Measurements from ENCODE around the gene LRCH3. TPM values are rescaled to one million over a fixed set of nuclear protein-coding genes. Genes with fewer than 3 reads are reported as not detected.

LRCH3 gene
- total and polyA plus RNA-seq, 12 donors, result 7.1 to 33.2 (median 26.3) TPM

DNA sequence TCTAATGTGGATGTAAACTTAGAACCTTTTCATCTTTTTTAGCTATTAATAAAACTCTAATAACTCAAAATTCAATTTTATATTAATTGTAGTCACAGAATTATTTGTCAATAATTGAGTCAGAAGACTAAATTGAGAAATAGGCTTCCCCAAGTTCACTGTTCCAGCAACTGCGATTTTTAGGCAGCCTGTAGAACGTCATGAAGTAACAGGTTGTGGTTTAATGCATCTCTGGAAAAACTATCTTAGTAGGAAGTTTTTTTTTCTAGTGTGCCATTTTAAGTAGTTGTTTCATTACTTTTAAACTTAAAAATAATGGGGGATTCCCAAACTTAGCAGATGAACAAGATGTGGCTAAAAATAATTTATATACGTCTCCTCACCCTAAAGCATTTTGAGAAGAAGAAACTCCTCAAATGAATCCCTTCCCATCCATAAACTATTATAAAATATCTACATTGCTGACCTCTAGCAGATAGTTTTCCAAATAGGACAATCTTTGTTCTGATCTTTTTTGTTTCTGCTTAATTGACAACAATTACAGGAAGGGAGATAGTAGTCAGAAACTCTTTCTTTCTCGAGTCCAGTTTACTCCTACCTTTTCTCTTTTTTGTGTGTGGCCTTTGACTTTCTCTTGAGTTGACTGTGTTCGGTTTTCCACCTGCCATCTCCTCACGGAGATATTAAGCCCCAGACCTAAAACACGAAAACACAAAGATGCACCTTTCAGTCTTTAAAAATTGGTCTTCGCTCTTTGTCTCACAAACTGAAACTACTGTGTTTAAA is 43.1 kb downstream of the LRCH3 start:
- ATAC-seq (no peak), DNase-seq (no peak)
- TF ChIP-seq, protein P1, sequence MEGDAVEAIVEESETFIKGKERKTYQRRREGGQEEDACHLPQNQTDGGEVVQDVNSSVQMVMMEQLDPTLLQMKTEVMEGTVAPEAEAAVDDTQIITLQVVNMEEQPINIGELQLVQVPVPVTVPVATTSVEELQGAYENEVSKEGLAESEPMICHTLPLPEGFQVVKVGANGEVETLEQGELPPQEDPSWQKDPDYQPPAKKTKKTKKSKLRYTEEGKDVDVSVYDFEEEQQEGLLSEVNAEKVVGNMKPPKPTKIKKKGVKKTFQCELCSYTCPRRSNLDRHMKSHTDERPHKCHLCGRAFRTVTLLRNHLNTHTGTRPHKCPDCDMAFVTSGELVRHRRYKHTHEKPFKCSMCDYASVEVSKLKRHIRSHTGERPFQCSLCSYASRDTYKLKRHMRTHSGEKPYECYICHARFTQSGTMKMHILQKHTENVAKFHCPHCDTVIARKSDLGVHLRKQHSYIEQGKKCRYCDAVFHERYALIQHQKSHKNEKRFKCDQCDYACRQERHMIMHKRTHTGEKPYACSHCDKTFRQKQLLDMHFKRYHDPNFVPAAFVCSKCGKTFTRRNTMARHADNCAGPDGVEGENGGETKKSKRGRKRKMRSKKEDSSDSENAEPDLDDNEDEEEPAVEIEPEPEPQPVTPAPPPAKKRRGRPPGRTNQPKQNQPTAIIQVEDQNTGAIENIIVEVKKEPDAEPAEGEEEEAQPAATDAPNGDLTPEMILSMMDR (IDR thresholded peaks at IDR 0.05), result no peak
- Histone ChIP-seq H3K4me3 (no peak overlapping the region), H3K36me3 (peaks cover 0 to 100% (median 50%) of the 10 kb centered on the region in 9 donors), H3K27ac (no peak overlapping the region), H3K4me1 (no peaks in the 10 kb centered on the region), H3K9me3 (no peaks in the 10 kb centered on the region), H3K27me3 (no peaks in the 10 kb centered on the region)
- intact Hi-C loops (cut with DNase I), result no loop called here
- WGBS, 2 donors, result 92 to 93% methylated on average over 8 of the region's 8 CpGs

DNA sequence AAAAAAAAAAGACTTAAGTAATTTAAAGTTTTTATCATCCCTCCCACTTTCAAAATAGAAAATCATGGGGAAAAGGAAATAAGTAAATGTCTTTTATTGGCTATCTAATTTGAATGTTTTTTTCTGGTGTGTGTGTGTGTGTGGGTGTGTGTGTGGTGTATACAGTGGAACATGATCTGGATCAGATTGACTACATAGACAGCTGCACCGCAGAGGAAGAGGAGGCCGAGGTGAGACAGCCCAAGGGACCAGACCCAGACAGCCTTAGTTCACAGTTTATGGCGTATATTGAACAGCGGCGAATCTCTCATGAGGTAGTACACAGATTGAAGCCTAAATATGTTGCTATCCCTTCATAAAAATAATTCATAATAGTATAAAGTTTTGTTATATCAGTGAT is 44.5 kb downstream of the LRCH3 start:
- TF ChIP-seq, protein P1 (IDR thresholded peaks at IDR 0.05), result no peak
- intact Hi-C loops (cut with DNase I), result no loop called here
- Histone ChIP-seq H3K36me3 (peaks cover 0 to 100% (median 50%) of the 10 kb centered on the region in 9 donors), H3K4me1 (no peaks in the 10 kb centered on the region), H3K27me3 (no peaks in the 10 kb centered on the region), H3K4me3 (no peak overlapping the region), H3K27ac (no peak overlapping the region), H3K9me3 (no peaks in the 10 kb centered on the region)
- no peak for DNase-seq
- 92 to 95% methylated on average over 5 of the region's 5 CpGs for WGBS, 2 donors
- ATAC-seq, result no peak

DNA sequence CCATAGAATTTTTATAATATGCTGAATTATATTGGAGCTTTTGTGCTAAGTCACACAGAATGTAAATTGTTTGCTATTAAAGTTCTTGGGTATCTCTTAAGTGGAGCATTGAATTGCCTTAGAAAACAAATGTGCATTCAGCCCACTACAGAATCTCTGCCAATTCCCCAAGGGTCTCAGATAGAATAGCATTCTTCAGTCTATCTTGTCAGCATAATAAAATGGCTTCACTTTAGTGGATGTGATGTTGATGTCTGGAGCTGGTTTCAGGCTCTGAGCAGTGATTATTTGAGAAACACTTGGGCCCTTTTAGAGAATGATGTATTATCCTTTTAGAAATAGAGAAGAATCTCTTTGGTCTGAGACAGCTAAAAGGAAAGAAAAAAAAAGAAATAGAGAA is 45.2 kb downstream of the LRCH3 start:
- H3K4me1 ChIP-seq, result no peaks in the 10 kb centered on the region
- H3K27ac ChIP-seq, result no peak overlapping the region
- no peak for DNase-seq
- peaks cover 0 to 100% (median 49%) of the 10 kb centered on the region in 9 donors for H3K36me3 ChIP-seq
- H3K4me3 ChIP-seq, result no peak overlapping the region
- intact Hi-C loops (cut with DNase I), result no loop called here
- no peaks in the 10 kb centered on the region for H3K27me3 ChIP-seq
- TF ChIP-seq, protein P1 (IDR thresholded peaks at IDR 0.05), result no peak
- H3K9me3 ChIP-seq, result no peaks in the 10 kb centered on the region
- no peak for ATAC-seq

DNA sequence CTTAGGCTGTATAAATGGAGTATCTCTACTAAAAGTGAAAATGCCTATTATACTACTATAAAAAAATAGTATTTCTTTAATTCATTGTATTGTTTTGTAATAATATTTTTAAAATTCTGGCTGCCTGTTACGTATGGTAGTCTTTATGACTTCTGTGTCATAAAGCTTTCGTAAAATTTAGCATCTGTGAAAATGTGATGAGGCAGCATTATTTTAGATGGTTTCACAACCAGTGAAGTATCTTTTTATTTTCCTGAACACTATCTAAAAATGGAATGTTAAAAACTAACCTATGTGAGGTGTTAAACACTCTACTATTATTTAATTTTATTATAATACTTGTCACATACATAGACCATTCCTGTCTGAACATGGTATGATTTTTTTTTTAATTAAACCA is 46.2 kb downstream of the LRCH3 start:
- WGBS, 2 donors, result 96 to 100% methylated on average over 2 of the region's 2 CpGs

More for the DNA sequence above, 46.2 kb downstream of the LRCH3 start:
- ATAC-seq (no peak), DNase-seq (no peak)
- intact Hi-C loops (cut with DNase I), result no loop called here
- no peaks in the 10 kb centered on the region for H3K4me1 ChIP-seq
- H3K9me3 ChIP-seq, result no peaks in the 10 kb centered on the region
- no peaks in the 10 kb centered on the region for H3K27me3 ChIP-seq
- peaks cover 0 to 100% (median 50%) of the 10 kb centered on the region in 9 donors for H3K36me3 ChIP-seq
- TF ChIP-seq, protein P1 (IDR thresholded peaks at IDR 0.05), result no peak
- H3K4me3 ChIP-seq, result no peak overlapping the region
- H3K27ac ChIP-seq, result no peak overlapping the region

Data from heart right ventricle (tissue), 16 donors.